ENCODE data around the gene RAD50. TPM values are rescaled to one million over a fixed set of nuclear protein-coding genes. Genes with fewer than 3 reads are reported as not detected.
"Not testable (repeated sequence)": the region's sequence is repeated elsewhere in the genome, so short reads cannot be mapped to it uniquely, and the experiment has no call there.

RAD50 gene
- 10 to 100 TPM; 50.5 to 52.6 (median 52.4) TPM for polyA plus RNA-seq (ENCODE audit: insufficient read length in 3 of 3)

GRCh38 chr5:132556763-132557477 is at the start of gene RAD50:
TSS of gene RAD50 (plus strand) at chr5:132556977. CDS start at chr5:132557325, 348 bp downstream.
- DNase-seq (ENCODE audit: low read depth in 3 of 3, low spot score in 2 of 3): peak; percentile 65 to 77 (median 69)

- DNase-seq (ENCODE audit: low read depth in 3 of 3, low spot score in 2 of 3): no peak
These were observed 46.7 kb upstream of the RAD50 start for GRCh38 chr5:132510076-132510475.

- DNase-seq (ENCODE audit: low read depth in 3 of 3, low spot score in 2 of 3): not testable (repeated sequence)
These were observed 43.0 kb upstream of the RAD50 start for GRCh38 chr5:132513618-132514336.

GRCh38 chr5:132522067-132522466 is 34.7 kb upstream of the RAD50 start:
- not testable (repeated sequence) for DNase-seq (ENCODE audit: low read depth in 3 of 3, low spot score in 2 of 3)

GRCh38 chr5:132524877-132525276 is 31.9 kb upstream of the RAD50 start:
- not testable (repeated sequence) for DNase-seq (ENCODE audit: low read depth in 3 of 3, low spot score in 2 of 3)

- DNase-seq (ENCODE audit: low read depth in 3 of 3, low spot score in 2 of 3): no peak
These were observed 31.5 kb upstream of the RAD50 start for GRCh38 chr5:132525299-132525724.

GRCh38 chr5:132526290-132526973 is 30.3 kb upstream of the RAD50 start:
- peak; percentile 47 to 57 (median 47) for DNase-seq (ENCODE audit: low read depth in 3 of 3, low spot score in 2 of 3)

GRCh38 chr5:132526974-132527564 is 29.7 kb upstream of the RAD50 start:
- no peak for DNase-seq (ENCODE audit: low read depth in 3 of 3, low spot score in 2 of 3)

GRCh38 chr5:132528021-132528420 is 28.8 kb upstream of the RAD50 start:
- no peak for DNase-seq (ENCODE audit: low read depth in 3 of 3, low spot score in 2 of 3)

- no peak for DNase-seq (ENCODE audit: low read depth in 3 of 3, low spot score in 2 of 3)
These were observed 27.7 kb upstream of the RAD50 start for GRCh38 chr5:132528866-132529634.

- no peak for DNase-seq (ENCODE audit: low read depth in 3 of 3, low spot score in 2 of 3)
These were observed 25.8 kb upstream of the RAD50 start for GRCh38 chr5:132530946-132531345.

GRCh38 chr5:132539716-132540115 is 17.1 kb upstream of the RAD50 start:
- DNase-seq (ENCODE audit: low read depth in 3 of 3, low spot score in 2 of 3): no peak

GRCh38 chr5:132540149-132540548 is 16.6 kb upstream of the RAD50 start:
- no peak for DNase-seq (ENCODE audit: low read depth in 3 of 3, low spot score in 2 of 3)

- DNase-seq (ENCODE audit: low read depth in 3 of 3, low spot score in 2 of 3): no peak
These were observed 16.0 kb upstream of the RAD50 start for GRCh38 chr5:132540764-132541163.

- DNase-seq (ENCODE audit: low read depth in 3 of 3, low spot score in 2 of 3): no peak
These were observed 13.1 kb upstream of the RAD50 start, which contains the start of gene IL5 for GRCh38 chr5:132543472-132544201. TSS of gene IL5 (minus strand) at chr5:132543522. CDS start at chr5:132543478, 44 bp downstream.

GRCh38 chr5:132546108-132546507 is 10.7 kb upstream of the RAD50 start:
- DNase-seq (ENCODE audit: low read depth in 3 of 3, low spot score in 2 of 3): no peak

- no peak for DNase-seq (ENCODE audit: low read depth in 3 of 3, low spot score in 2 of 3)
These were observed 9.5 kb upstream of the RAD50 start for GRCh38 chr5:132547269-132547668.

GRCh38 chr5:132548834-132549233 is 7.9 kb upstream of the RAD50 start:
- DNase-seq (ENCODE audit: low read depth in 3 of 3, low spot score in 2 of 3): not testable (repeated sequence)

- DNase-seq (ENCODE audit: low read depth in 3 of 3, low spot score in 2 of 3): no peak
These were observed 7.2 kb upstream of the RAD50 start for GRCh38 chr5:132549576-132549975.
